AG08396 (cell line): Measurements from ENCODE around the gene KLHL30.

Experiments used
- DNase-seq: peaks from one replicate; pipeline ENCODE4 v3.0.0; 2012; ENCODE audit warnings: low spot score, mixed read lengths

KLHL30 gene

DNA sequence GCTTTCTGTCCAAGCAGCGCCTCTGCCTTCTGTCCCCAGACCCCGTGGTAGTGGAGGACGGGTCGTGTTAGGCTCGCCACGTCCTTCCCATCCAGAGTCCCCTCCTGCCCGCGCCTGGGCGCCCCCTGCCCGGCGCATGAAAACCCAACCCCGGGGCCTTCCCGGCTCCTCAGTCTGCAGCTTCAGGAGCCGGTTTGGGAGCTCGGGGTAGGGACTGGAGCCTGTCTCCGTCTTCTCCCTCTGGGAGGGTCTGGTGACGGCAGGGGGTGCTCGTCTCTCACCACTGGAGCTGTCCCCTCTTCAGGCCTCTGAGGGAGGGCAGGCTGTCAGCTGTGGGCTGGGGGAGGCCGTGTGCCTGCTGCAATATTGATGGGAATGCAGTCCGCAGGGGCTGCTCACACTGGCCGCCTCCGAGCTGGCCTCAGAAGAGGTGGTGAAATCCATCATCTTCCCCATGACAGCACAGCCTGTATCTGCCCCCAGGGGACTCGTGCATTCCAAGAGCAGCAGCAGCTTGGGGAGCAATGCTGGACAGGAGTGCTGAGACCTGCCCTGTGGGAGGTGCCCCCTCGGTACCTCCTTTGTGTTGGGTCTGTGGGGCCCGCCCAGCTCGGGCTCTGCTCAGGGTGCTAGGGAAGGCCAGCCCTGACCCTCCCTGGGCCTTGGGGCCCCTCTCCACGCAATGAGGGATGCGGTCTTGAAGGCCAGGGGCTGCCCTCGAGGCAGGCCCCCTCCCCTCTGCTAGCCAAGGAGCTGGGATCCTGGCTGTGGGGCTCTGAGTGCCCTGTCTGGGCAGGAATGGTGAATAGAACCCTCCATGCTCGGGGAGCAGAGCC lies 17.8 kb upstream of the KLHL30 start:
- no peak for DNase-seq

DNA sequence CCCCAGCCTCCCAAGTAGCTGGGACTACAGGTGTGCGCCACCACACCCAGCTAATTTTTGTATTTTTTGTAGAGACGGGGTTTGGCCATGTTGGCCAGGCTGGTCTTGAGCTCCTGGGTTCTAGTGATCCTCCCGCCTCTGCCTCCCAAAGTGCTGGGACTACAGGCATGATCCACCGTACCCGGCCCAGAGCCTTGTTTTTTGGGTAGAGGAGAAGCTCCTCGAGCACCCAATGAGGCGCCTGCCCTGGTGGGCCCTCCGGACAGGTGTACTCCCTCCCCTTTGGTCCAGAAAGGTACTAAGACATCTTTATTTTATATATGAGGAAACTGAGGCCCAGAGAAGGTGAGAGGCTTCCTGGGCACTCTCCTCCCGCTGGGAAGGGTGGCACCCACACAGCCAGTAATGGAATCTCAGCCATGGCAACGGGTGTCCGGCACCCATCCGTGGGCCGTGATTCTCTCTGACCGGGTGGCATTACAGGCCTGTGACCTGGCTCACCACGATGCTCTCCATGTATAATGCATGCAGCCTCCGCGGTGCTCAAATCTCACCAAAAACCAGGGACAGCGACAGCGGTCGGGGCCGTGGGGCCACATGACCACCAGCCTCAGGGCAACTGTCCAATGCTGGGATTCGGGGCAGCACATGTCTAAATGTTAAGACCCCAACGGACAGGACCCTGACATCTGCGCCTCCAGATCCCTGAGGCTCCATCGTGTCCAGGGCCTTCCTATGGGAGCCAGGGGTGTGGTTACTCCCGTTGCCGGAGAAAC lies 16.8 kb upstream of the KLHL30 start:
- DNase-seq: no peak

DNA sequence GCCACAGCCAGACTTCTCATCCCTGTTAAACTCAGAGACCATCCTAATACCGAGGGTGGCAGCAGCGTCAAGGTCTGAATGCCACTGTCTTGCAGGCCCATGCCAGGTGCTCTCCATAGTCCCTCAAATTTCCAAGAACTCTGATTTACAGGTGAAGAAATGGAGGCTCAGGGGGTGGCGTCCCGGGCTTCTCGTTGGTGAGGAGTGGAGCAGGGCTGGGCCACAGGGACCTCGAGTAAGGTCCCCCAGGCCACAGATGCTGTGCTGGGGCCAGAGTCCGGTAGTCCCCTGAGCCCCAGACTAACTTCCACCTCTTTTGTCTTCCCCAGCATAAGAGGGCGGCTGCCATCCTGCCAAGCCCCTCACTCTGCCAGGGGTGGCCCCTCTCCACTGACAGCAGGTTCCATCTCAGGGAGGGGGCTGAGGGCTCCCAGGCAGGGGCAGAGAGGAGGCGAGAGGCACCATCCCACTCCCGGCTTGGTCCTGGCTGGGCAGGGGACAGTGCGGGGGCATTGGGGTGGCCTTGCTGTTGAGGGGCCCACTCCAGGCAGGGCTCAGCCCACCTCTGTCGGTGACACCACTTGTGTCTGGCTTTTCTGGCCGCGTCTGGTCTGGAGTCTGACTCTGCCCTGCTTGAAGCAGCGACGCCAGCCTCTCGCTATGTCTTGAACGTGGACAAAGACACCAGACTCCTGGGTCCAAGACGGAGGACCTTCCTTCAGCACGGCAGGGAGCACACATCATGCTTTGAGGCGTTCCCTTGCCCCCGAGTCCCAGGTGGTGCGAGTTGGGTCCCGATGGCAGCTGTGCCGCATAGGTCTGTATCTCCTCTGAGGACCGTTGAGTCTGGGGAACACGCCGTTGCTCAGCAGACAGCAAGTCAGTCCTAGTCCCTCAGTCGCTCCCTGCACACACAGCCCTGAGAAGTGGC lies 15.9 kb upstream of the KLHL30 start:
- DNase-seq: no peak

DNA sequence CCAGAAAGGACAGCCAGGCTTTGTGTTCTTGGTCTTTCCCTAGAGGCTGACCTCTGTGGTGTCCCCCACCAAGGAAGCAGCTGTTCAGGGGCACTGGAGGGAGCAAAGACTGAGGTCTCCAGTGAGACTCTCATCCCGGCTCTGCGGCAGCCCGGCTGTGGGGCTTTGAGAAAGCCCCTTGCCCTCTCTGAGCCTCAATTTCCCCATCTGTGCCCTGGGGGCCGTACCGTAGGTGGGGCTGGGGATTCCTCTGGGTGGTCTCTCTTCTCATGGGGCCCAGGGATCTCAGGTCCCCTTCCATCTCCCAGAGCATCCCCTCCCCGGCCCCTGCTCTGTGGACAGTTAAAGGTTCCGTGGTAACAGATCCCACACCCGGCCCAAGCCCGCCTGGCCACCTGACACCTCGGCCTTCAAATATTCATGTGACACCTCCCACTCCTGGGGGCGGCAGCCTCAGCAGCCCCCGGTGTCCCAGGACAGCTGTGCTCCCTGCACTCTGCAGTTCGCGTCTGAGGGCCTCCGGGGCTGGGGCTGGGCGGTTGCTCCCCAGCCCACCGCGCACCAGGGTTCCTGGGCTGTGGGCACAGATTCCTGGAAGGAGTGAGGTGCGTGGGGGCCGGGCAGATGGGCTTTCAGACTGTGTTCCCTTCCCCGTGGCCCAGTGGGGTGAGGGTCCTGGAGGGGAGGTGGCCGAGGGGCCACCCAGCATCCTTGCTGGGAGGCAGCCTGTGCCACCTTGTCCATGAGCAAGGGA lies 15.1 kb upstream of the KLHL30 start:
- no peak for DNase-seq

DNA sequence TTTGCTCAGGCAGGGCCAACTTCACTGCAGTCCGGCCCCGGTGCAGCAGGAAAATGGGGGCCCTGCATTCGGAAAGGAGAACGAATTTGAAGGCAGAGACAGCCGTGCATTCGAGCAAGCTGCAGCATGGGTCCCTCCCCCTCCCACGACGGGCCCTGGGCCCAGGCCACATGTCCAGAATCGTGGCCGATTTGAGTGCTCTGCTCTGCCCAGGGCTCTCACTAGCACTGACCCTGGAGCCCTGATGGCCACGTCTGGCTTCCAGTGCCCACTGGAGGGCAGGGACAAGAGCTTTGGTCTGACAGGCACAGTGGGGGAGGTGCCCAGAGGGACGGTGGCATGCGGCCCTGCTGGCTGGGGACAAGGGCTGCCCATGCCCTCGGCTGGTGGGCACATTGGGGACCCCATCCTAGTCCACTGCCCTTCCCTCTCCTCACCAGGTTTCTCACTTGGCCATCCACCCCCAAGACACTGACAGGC lies 14.4 kb upstream of the KLHL30 start:
- no peak for DNase-seq

DNA sequence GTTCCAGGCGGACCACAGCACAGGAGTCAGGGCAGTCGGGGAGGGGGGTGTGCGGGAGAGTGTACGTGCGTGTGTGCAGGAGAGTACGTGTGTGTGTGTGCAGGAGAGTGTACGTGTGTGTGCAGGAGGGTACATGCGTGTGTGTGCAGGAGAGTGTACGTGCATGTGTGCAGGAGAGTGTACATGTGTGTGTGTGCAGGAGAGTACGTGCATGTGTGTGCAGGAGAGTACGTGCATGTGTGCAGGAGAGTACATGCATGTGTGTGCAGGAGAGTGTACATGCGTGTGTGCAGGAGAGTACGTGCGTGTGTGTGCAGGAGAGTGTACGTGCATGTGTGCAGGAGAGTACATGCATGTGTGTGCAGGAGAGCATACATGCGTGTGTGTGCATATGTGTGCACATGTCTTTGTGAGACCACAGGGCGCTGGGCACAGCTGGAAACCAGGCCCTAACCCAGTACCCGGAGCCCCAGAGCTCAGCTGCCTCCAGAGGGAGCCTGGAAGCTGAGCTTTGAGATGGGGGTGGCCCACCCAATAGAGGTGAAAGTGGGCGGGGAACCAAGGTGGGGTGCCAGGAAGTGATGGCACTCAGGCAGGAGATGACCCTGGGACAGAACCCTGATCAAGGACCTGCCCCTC lies 13.9 kb upstream of the KLHL30 start:
- DNase-seq: no peak

DNA sequence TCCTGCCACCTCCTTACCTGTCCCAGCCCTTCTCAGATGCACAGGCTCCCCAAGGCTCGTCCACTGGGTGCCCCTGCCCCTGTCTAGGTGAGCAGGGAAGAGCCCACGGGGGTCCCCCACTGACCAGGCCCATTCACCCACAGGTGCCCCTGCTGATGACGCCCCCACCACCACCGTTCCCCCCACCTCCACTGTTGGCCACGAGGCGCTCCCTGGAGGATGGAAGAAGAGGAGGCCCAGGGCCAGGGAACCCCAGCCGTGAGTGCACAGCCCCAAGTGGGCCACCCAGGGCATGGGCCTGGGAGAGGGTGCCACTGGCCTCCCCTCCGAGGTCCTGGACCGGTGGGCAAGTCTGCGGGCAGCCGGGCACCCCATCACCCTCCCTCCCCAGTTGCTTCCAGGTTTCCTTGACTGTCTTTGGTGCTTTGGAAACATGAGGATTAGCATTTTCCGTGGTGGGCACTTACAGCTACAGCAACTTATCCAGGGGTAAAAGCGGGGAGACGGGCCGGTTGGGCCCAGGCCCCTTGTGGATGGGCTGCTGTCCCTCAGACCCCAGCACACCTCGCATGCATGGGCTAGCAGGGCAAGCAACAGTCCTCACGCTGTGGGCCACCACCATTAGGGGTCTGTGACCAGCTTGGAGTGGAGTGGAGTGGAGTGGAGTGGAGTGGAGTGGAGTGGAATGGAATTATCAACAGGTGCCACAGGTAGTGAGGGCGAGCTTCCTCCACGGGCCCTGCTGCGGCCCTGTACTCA lies 13.2 kb upstream of the KLHL30 start:
- no peak for DNase-seq

DNA sequence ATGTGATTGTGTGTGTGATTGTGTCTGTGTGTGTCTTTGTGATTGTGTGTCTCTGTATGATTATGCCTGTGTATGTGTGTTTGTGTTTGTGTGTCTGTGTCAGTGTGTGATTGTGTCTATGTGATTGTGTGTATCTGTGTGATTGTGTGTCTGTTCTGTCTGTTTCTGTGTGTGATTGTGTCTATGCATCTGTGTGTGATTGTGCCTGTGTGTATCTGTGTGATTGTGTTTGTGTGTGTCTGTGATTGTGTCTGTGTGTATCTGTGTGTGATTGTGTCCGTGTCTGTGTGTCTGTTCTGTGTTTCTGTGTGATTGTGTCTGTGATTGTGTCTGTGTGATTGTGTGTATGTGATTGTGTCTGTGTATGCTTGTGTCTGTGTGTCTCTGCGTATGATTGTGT lies 12.1 kb upstream of the KLHL30 start:
- DNase-seq: no peak

DNA sequence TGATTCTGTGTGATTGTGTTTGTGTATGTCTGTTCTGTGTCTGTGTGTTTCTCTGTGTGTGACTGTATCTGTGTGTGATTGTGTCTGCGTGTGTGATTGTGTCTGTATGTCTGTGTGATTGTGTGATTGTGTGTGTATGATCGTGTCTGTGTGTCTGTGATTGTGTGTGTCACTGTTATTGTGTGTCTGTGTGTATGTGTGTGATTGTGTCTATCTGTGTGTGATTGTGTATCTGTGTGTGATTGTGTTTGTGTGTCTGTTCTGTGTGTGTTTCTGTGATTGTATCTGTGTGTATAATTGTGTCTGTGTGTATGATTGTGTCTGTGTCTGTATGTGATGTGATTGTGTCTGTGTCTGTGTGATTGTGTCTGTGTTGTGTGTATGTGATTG lies 11.7 kb upstream of the KLHL30 start:
- no peak for DNase-seq

DNA sequence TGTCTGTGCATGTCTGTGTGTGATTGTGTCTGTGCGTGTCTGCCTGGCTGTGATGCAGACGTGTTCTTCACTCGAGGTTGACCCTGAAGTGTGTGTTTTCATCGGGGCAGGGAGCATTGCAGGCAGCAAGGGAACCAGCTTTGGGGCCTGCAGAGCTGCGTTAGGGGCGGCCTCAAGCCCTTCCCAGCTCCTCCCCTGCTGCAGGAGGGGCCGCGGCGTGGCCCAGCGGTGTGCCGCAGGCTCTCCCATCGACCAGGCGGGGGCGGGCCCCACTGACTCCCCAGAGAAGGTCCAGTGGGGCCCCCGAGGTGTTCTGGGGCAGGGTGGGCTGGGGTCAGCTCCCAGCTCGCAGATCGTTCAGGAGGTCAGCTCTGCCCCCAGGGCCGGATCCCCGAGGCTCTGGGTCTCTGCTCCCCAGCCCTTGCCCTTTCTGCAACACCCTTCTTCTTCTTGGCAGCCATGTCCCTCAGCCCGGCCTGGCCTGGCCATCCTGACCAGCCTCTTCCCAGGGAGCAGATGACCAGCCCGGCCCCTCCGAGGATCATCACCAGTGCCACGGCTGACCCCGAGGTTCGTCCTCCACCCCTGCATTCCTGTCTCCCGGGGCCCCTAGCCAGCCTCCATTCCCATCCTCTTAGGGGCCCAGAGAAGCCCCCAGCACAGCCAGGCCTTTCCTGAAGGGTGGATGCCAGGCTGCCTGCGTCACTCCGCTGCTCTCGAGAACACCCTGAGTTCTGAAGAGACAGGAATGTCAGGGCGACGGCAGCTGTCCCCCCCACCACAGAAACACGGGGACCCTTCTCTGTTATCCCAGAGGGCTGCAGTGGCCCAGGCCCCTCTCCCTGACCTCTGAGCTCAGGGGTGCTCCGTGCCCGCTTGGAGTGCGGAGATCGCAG lies 11.1 kb upstream of the KLHL30 start:
- peak; percentile 92 for DNase-seq

DNA sequence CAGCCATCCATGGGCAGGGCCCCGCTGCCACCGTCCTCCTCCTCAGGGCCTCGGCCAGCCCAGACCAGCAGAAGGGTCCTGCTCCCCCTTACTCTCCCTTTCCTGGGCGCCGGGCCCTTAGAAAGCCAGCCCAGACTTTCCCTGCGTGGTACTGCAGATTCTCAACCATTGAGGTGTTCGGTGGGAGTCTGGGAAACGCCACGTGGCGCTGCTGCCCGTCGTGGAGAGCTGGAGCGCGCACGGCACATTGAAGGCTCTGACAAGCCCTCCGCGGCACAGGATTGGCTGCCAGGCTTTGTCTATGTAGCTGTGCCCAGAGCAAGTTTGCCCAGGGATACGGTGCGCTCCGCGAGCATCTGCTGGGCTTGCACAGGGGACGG lies 10.4 kb upstream of the KLHL30 start:
- DNase-seq: no peak

DNA sequence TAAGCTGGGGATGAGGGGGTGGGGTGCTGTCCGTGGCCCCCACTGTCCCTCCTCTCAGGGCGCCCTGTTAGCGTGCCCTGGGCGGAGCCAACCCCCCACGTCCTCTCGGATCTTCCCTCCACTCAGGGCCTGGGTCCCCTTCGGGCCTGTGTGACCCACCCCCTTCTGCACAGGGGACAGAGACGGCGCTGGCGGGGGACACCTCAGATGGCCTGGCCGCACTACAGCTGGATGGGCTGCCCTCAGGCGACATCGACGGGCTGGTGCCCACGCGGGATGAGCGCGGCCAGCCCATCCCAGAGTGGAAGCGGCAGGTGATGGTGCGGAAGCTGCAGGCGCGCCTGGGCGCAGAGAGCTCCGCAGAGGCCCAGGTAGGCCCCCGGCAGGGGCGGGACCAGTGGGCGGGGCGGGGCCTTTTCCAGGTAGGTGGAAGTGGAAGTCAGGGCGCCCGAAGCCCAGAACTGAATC lies 9.9 kb upstream of the KLHL30 start:
- no peak for DNase-seq

DNA sequence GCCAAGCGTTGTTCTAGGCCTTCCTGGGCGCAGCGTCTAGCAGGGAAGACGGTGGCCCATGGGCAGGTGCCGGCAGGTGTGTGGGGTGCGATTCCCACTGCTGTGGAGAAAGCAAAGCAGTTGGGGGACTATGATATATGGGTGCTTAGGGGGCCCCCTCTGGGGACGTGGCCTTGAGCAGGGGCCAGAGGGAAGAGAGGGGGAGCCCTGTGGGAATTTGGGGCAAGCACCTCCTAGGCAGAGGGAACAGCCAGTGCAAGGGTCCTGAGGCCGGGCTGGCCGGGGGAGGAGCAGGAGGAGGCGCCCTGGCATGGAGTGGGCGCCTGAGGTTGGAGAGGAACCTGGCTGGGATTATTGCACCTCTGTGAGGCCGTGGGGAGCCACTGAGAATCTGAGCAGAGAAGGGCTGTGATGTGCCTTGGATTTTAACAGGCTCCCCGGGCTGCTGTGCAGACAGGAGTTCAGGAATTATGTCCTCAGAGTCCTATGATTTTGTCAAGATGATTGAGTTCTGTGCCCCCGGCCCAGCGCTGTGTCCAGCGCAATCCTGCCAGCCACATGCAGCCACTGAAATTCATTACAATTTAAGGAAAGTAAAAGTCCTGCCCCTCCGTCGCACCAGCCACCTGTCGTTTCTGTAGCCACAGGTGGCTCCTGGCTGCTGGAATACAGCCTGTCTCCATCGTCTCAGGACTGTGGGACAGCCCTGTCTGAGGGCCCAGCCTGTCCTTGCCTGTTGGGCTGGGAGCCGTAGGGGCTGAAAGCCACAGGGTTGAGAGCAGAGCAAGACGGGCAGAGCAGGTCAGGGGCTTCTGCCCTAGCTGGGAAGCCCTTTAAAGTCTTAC lies 9.1 kb upstream of the KLHL30 start:
- DNase-seq: no peak

DNA sequence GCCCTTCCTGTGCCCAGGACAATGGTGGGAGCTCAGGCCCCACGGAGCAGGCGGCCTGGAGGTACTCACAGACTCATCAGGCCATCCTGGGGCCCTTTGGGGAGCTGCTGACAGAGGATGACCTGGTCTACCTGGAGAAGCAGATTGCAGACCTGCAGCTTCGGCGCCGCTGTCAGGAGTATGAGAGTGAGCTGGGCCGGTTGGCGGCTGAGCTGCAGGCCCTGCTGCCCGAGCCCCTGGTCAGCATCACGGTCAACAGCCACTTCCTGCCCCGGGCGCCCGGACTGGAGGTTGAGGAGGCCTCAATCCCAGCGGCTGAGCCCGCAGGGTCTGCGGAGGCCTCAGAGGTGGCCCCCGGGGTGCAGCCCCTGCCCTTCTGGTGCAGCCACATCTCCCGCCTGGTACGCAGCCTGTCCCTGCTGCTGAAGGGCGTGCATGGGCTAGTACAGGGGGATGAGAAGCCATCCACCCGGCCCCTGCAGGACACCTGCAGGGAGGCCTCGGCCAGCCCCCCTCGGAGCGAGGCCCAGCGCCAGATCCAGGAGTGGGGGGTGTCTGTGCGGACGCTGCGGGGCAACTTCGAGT lies 8.3 kb upstream of the KLHL30 start:
- no peak for DNase-seq

DNA sequence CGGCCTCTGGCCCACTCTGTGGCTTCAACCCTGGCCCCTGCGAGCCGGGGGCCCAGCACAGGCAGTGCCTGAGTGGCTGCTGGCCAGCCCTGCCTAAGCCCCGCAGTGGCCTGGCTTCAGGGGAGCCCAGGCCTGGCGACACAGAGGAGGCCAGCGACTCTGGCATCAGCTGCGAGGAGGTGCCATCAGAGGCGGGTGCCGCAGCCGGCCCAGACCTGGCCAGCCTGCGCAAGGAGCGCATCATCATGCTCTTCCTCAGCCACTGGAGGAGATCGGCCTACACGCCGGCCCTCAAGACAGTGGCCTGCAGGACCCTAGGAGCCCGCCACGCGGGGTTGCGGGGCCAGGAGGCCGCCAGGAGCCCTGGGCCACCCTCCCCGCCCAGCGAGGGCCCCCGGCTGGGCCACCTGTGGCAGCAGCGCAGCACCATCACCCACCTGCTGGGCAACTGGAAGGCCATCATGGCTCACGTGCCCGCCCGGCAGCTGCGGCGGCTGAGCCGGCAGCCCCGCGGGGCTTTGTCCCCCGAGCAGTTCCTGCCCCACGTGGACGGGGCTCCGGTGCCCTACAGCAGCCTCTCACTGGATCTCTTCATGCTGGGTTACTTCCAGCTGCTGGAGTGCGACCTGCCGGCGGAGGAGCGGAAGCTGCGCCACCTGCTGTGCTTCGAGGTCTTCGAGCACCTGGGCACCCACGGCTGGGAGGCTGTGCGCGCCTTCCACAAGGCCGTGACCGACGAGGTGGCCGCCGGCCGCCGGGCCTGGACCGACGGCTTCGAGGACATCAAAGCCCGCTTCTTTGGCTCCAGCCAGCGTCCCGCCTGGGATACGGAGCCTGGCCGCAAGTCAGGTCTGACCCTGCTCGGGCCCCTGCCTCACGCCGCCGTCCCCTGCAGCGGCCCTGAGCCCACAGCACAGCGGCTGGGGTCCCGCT lies 7.5 kb upstream of the KLHL30 start:
- DNase-seq: no peak

DNA sequence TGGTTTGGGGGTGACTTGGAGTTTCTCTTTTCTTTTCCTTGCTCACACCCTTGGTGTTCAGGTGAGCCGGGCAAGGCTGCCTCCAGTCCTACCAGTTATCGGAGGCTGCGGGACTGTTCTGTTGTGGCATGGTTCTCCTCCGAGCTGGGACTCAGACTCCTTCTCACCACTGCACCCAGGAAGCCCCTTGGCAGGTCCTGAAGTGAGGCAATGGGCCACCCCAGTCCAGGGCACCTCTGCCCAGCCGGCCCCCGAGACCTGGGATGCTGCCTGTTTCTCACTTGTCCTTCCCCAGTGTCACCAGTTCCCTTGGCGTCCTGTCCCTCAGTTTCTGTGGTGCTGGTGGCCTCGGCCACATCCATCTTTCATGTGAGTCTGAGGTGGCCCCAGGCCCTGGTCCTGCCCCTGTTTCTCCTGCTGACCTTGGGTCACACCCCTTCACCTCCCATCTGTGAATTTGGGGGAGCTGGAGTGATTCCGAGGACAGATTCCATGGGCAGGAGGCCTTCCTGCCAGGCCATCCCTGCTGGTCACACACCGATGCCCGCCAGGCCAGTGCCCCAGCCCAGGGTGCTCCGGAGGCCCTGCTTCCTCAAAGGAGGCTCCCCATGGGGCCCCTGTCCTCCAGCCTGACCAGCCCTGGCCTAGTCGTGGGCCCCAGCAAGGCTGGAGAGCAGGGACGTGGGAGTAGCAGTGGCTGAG lies 6.6 kb upstream of the KLHL30 start:
- DNase-seq: no peak
